Panc1 (cell line): ENCODE results near the gene GLB1L. TPM values are rescaled to one million over a fixed set of nuclear protein-coding genes. Genes with fewer than 3 reads are reported as not detected.

Source experiments
- ATAC-seq: fragments of 200-7000 bp; cut with Tn5 transposase; 2 replicates; pipeline ENCODE4 v1.9.1; 2020; ENCODE audit warnings: mild to moderate bottlenecking, moderate library complexity
- BruUV-seq: library from RNA; stranded (reverse); fragments of 400-500 nt; replicated peaks from 2 replicates; lab custom pipeline; 2021; lab: Mats Ljungman, UMichigan
- CTCF ChIA-PET: fragments of 300-600 bp; sonication (Branson Sonifier 250); formaldehyde crosslinking; loops from one replicate; lab custom pipeline; 2022; ENCODE audit warnings: antibody characterized with exemption; lab: Charles Lee
- POLR2A ChIA-PET: fragments of 300-600 bp; sonication (Branson Sonifier 250); formaldehyde crosslinking; loops from one replicate; lab custom pipeline; 2022; ENCODE audit warnings: antibody characterized with exemption; lab: Charles Lee
- DNase-seq: peaks from one replicate; pipeline ENCODE4 v3.0.0-alpha.2; 2010; ENCODE audit warnings: low read depth, low spot score
- H3K27ac ChIP-seq: 2 replicates; pipeline ENCODE4 v1.5.1; 2011; ENCODE audit warnings: mild to moderate bottlenecking, low read length, inconsistent platforms
- H3K27me3 ChIP-seq: fragments of 200-500 bp; sonication (Bioruptor generic); 2 replicates; pipeline ENCODE4 v1.6.0; 2014; ENCODE audit warnings: low read length, inconsistent platforms; ENCODE audit not compliant: control insufficient read depth, insufficient read depth
- H3K36me3 ChIP-seq: fragments of 200-500 bp; sonication (Bioruptor generic); 2 replicates; pipeline ENCODE4 v1.5.1; 2014; ENCODE audit warnings: inconsistent platforms, mild to moderate bottlenecking, low read length, moderate library complexity; ENCODE audit not compliant: control insufficient read depth, insufficient read depth
- H3K4me1 ChIP-seq: 2 replicates; pipeline ENCODE4 v1.5.1; 2011; ENCODE audit warnings: inconsistent platforms, mild to moderate bottlenecking, low read length, moderate library complexity; ENCODE audit not compliant: control insufficient read depth, insufficient read depth
- H3K4me3 ChIP-seq, 2 experiments: 2 replicates each; pipeline ENCODE4 v1.5.1; 2011 to 2012; ENCODE audit warnings: low read depth in 2 of 2, low read length in 2 of 2, mild to moderate bottlenecking in 2 of 2, inconsistent platforms in 1 of 2, moderate library complexity in 1 of 2
- H3K9me3 ChIP-seq: fragments of 200-500 bp; sonication (Bioruptor generic); 2 replicates; pipeline ENCODE4 v1.5.1; 2014; ENCODE audit warnings: low read depth, mild to moderate bottlenecking, inconsistent platforms, low read length, moderate library complexity; ENCODE audit not compliant: control insufficient read depth, insufficient read depth
- CTCF ChIP-seq: fragments of 450-650 bp; IDR thresholded peaks from 2 replicates; pipeline ENCODE4 v1.5.1; 2017; ENCODE audit warnings: mild to moderate bottlenecking
- POLR2AphosphoS5 ChIP-seq: IDR thresholded peaks from 2 replicates; pipeline ENCODE4 v1.6.1; 2012; ENCODE audit warnings: mild to moderate bottlenecking, low read depth, low read length, moderate library complexity
- SIN3A ChIP-seq: IDR thresholded peaks from 2 replicates; pipeline ENCODE4 v1.6.1; 2012; ENCODE audit warnings: low read depth, mild to moderate bottlenecking, low read length, moderate library complexity, borderline replicate concordance; ENCODE audit not compliant: insufficient read depth
- TCF7L2 ChIP-seq: IDR thresholded peaks from 2 replicates; pipeline ENCODE4 v1.6.1; 2011; ENCODE audit warnings: mild to moderate bottlenecking, low read depth, low read length, inconsistent platforms
- in situ Hi-C: cut with HindIII; loops from 2 replicates; pipeline ENCODE4 v1.10.0; 2016; ENCODE audit warnings: low sequenced_read_pairs, low pct_unique_long_range_greater_than_20kb
- intact Hi-C: fragments of 100-400 bp; cut with micrococcal nuclease; formaldehyde crosslinking; loops from one replicate; pipeline ENCODE4 v1.10.0; 2022; ENCODE audit not compliant: unreplicated experiment
- total RNA-seq: library from RNA; stranded (reverse); gene quantifications from one replicate; pipeline ENCODE4 v1.2.1, GENCODE V29; 2021; ENCODE audit not compliant: unreplicated experiment
- TF ChIP-seq, protein P1 (sequence below), 2 experiments: IDR thresholded peaks; 2 replicates each; pipeline ENCODE4 v1.6.1; 2011 to 2012; ENCODE audit warnings: low read depth in 2 of 2, control low read depth in 1 of 2, low read length in 1 of 2, mild to moderate bottlenecking in 1 of 2, moderate library complexity in 1 of 2; ENCODE audit not compliant: insufficient read depth in 1 of 2

Gene GLB1L
- total RNA-seq, 1 experiment from 2014 or later: 8.1 TPM

GRCh38 chr2:219278655-219279150 lies 33.5 kb upstream of the GLB1L start:
- no peaks in the 10 kb centered on the region for H3K27me3 ChIP-seq
- H3K9me3 ChIP-seq: no peaks in the 10 kb centered on the region
- H3K27ac ChIP-seq: peak overlapping the region; percentile 95
- no TSS peak for BruUV-seq
- ATAC-seq: no peak
- DNase-seq: no peak
- in situ Hi-C loops: no loop called here
- intact Hi-C loops: no loop called here
- peaks cover 35% of the 10 kb centered on the region for H3K4me1 ChIP-seq
- ChIA-PET POLR2A (interaction anchor here (0.6 kb wide), 1 partner anchor 34 kb away, joined by 4 read pairs; no protein-coding TSS in a partner anchor), CTCF (interaction anchor here (0.5 to 1.9 kb wide), 6 partner anchors 13 to 651 kb away, joined by 3 to 17 read pairs (median 4); no protein-coding TSS in a partner anchor)
- H3K36me3 ChIP-seq: no peaks in the 10 kb centered on the region; the same call in 1 of the 2 replicates
- TF ChIP-seq SIN3A (no peak), POLR2AphosphoS5 (no peak), TCF7L2 (no peak), CTCF (no peak)
- TF ChIP-seq, protein P1, sequence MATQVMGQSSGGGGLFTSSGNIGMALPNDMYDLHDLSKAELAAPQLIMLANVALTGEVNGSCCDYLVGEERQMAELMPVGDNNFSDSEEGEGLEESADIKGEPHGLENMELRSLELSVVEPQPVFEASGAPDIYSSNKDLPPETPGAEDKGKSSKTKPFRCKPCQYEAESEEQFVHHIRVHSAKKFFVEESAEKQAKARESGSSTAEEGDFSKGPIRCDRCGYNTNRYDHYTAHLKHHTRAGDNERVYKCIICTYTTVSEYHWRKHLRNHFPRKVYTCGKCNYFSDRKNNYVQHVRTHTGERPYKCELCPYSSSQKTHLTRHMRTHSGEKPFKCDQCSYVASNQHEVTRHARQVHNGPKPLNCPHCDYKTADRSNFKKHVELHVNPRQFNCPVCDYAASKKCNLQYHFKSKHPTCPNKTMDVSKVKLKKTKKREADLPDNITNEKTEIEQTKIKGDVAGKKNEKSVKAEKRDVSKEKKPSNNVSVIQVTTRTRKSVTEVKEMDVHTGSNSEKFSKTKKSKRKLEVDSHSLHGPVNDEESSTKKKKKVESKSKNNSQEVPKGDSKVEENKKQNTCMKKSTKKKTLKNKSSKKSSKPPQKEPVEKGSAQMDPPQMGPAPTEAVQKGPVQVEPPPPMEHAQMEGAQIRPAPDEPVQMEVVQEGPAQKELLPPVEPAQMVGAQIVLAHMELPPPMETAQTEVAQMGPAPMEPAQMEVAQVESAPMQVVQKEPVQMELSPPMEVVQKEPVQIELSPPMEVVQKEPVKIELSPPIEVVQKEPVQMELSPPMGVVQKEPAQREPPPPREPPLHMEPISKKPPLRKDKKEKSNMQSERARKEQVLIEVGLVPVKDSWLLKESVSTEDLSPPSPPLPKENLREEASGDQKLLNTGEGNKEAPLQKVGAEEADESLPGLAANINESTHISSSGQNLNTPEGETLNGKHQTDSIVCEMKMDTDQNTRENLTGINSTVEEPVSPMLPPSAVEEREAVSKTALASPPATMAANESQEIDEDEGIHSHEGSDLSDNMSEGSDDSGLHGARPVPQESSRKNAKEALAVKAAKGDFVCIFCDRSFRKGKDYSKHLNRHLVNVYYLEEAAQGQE (IDR thresholded peaks at IDR 0.05; ENCODE audit: insufficient read depth in 1 of 2, low read depth in 2 of 2, low read length in 1 of 2): no peak
- peak overlapping the region; percentile 65 to 80 for H3K4me3 ChIP-seq

GRCh38 chr2:219277703-219278654 lies 32.7 kb upstream of the GLB1L start:
- ChIA-PET CTCF (interaction anchor here (0.5 to 1.9 kb wide), 6 partner anchors 14 to 650 kb away, joined by 3 to 17 read pairs (median 4); no protein-coding TSS in a partner anchor), POLR2A (interaction anchor here (0.6 kb wide), 1 partner anchor 33 kb away, joined by 4 read pairs; no protein-coding TSS in a partner anchor)
- Histone ChIP-seq H3K4me3 (peak overlapping the region in 1 of 2 experiments; percentile 80; a peak in 3 of 4 replicates), H3K36me3 (no peaks in the 10 kb centered on the region; the same call in 1 of the 2 replicates), H3K27me3 (no peaks in the 10 kb centered on the region), H3K9me3 (no peaks in the 10 kb centered on the region), H3K27ac (peak overlapping the region; percentile 95), H3K4me1 (peaks cover 39% of the 10 kb centered on the region)
- in situ Hi-C loops (no loop called here), intact Hi-C loops (no loop called here)
- TF ChIP-seq, protein P1 (IDR thresholded peaks at IDR 0.05; ENCODE audit: insufficient read depth in 1 of 2, low read depth in 2 of 2, low read length in 1 of 2): no peak
- TF ChIP-seq CTCF: peak; percentile 99
- ATAC-seq (peak; percentile 49), DNase-seq (no peak)
- BruUV-seq: no TSS peak
